HUDEP-2 (cell line): ENCODE measurements around the gene MYOZ1.
"Not testable (repeated sequence)": the region's sequence is repeated elsewhere in the genome, so short reads cannot be mapped to it uniquely, and the experiment has no call there.

ENCODE experiments used
- DNase-seq, 76 experiments: peaks; one replicate each; lab custom pipeline; 2025; ENCODE audit not compliant: unreplicated experiment in 76 of 76; lab: John Stamatoyannopoulos, UW

Gene MYOZ1, protein sequence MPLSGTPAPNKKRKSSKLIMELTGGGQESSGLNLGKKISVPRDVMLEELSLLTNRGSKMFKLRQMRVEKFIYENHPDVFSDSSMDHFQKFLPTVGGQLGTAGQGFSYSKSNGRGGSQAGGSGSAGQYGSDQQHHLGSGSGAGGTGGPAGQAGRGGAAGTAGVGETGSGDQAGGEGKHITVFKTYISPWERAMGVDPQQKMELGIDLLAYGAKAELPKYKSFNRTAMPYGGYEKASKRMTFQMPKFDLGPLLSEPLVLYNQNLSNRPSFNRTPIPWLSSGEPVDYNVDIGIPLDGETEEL

DNA sequence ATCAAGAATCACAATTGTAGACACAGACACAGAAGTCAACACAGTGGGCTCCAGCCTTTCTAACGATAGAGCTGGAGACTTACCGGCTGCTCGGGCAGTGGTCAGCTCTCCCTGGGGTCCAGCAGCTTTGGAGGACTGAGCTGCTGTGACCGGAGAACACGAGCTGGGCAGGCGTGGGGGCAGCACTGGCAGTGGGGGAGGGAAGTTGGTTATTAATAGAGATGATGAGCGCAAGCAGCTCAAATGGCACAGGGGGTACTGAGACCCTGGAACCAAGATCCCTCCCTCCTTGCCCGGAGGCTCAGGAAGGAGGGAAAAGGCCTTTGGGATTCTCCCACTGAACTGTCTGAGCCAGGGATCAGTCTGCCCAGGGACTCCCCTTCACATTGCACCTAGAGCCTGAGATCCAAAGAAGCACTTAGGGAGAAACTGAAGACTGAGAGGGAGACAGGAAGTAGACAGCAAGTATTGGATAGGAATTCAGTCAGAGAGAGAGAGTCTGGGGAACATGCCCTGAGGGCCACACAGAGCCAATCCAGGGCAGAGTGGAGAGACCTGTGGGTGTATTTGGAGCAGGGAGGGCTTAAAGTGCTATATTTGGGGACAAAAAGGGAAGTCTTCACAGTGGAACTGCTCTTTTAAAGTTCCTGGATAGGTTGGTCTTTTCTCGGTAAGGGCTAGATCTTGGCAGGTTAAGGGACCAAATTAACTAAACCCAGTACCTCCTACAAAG is at the start of gene MYOZ1:
Gene MYOZ1 (minus strand): TSS at position 147 of the 733 bp plus-strand sequence. CDS start 1,457 bp downstream, outside the sequence.
- no peak for DNase-seq

DNA sequence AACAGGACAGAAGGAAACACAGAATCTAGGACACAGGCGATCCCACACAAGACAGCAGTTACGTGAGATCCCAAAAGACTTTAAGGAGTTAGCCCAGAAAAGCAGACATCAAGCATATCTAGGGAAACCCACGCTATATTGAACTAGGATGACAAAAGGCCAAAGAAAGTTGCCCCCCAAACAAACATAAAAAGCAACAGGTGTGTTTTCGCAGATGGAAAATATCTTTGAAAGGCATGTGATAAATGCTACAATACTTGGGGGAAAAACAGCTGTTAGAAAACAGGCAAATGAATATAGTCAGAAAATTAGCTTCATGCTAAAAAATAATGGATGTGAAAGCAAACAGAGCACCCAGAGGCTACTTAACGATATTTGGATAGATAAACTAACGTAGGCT is 49.5 kb upstream of the MYOZ1 start:
- DNase-seq: not testable (repeated sequence)

DNA sequence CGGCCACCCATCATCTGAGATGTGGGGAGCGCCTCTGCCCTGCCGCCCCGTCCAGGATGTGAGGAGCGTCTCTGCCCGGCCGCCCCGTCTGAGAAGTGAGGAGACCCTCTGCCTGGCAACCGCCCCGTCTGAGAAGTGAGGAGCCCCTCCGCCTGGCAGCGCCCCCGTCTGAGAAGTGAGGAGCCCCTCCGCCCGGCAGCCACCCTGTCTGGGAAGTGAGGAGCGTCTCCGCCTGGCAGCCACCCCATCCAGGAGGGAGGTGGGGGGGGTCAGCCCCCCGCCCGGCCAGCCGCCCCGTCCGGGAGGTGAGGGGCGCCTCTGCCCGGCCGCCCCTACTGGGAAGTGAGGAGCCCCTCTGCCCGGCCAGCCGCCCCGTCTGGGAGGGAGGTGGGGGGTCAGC is 48.3 kb upstream of the MYOZ1 start:
- not testable (repeated sequence) for DNase-seq

DNA sequence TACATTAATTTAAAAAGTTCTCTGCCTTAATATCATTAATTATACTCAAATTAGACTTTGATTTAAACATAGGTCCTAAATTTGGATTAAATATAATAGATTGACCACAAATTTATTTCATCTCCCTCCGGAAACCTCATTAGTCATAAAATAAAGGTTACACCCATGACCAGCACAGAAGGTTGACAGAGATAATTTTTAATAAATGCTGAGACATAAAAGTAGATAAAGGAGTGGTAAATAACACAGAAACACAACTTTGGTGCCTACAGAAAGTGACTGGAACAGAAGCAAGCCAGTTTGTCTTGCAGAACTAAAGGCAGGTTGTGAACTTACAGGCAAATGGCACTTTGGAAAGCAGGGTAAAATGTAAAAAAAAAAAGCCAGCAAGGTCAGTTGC is 46.4 kb upstream of the MYOZ1 start:
- peak in 10 of 76 experiments; percentile 0 to 58 (median 26) for DNase-seq

DNA sequence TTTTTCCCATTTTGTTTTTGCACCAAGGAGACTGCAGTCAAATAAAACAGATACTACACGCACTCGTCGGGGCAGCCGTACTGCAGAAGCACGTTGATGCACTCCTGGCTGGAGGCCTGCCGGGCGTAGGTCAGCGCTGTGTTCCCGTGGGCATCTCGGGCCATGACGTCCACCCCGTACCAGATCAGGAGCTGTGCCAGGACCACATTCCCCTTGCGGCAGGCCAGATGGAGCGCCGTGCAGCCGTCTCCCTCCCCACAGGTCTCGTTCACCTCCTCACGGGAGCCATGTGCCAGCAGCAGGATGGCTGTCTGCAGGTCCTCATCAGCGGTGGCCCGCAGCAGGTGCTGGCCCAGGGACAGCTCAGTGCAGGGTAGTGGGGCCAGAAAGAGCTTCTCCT is 33.3 kb upstream of the MYOZ1 start:
- not testable (repeated sequence) for DNase-seq

DNA sequence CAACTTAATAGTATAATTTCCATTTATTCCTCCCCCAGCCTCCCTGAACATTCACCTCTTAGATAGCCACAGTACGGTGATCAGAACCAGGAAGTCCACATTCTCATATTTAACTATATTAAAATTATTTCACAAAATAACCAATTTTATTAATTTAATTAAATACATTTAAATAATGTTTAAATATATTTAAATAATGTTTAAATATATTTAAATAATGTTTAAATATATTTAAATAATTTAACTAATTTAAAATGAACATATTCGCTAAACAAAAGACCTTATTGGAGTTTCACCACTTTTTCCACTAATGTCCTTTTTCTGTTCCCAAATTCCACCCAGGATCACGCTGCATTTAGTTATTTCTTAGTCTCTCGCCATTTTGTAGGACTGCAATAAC is 27.1 kb upstream of the MYOZ1 start:
- DNase-seq: not testable (repeated sequence)

DNA sequence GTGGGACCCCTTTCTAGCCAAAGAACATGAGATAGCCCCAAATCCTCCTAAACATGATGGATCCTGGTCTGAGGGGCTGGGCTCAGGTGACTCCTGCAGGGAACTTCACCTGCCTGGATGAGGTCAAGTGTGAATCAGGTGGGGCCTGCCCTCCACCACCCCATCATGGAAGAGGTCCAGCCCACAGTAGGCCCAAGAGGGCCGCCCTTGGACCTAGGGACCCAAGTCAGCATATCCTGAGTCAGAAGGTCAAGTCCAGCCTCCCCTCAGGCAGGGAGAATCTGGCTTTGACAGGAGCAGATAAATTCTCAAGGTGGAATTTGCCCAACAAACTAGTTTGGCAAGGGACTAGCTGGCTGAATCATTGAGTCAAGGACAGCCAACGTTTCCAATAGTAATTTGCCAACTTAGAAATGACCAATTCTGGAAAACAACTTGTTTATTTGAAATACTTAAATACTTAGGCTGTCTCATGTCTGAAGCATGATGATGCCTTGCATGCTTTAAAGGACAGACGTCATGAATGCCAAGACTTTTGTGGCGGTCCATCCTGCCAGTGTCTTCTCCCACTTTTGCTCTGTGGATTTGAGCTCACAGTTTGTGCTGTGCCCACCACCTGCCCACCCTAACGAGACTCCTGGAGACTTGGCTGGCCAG is 25.0 kb upstream of the MYOZ1 start:
- DNase-seq: not testable (repeated sequence)

DNA sequence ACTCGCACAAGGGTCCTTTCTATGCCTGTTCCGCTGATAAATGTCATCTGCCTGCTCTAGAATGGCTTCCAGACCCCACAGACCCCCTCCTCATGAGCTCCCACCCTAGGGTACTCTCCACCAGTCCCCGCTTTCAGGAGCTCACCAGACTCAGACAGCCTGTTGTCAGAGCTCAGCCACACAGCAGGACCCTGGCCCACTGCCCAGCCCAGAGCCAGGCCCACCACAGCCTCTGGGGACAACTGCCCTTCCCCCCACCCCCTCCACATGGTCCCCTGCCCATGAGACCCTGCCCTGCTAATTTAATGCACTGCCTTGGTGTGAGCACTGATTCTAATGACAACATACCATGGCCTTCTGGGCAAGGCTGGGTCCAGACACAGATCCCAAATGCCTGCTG is 24.3 kb upstream of the MYOZ1 start:
- not testable (repeated sequence) for DNase-seq

DNA sequence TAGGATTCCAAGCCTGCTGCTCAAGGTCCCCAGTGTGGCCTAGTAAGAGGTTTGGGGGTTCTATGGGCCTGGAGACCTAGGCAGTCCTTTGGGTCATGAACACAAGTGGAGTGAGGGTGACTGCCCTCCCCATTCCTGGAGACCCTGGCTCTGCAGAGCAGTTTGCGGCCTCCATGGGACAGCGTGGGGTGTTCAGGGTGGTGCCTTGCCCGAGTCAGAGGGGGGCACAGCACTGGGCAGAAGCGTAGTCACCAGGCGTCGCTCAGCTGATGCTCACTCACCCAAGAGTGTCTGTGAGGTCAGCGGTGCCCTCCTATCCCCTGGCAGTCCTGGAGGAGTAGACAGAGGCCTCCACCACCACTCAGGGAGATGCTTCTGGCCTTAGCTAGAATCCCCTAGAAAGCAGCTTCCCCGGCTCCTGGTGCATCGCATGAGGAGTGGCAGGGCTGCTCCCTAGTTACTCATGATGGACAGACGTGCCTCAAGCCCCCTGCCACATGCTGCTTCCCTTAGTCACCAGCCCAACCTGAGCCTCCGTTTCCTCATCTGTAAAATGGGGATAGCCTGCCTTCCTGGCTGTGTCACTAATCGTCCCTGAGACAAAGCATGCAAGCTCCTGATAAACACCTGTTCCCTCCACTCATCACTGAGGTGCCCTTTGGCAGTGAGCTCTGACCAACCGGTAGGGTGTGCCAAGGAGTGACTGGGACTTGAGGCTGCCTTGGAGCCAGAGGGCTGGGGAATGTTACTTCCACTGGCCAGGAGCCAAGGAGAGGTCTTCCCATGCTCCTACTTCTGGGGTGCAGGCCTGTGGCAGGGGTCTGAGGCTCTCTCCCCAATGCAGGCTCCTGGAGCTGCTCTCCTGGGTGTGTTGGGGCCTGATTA is 23.1 kb upstream of the MYOZ1 start:
- DNase-seq: peak in 6 of 76 experiments; percentile 3 to 26 (median 12)

DNA sequence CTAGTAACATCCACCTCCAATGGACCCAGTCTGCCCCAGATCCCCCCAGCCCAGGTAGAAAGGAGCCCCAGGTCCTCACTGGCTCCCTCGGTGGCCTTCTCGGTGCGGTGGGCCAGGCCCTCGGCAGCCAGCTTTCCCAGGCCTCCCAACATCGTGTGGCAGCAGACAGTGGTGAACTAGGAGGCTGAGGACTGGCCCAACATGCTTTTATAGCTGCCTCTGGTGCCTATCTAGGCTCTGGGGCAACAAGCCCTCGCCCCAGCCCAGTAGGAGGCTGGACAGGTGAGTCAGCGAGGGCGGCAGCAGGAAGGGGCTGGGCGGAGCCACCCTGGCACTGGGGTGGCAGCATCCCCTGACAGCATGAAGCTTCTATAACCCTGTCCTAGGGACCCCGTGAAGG is 22.3 kb upstream of the MYOZ1 start:
- not testable (repeated sequence) for DNase-seq

DNA sequence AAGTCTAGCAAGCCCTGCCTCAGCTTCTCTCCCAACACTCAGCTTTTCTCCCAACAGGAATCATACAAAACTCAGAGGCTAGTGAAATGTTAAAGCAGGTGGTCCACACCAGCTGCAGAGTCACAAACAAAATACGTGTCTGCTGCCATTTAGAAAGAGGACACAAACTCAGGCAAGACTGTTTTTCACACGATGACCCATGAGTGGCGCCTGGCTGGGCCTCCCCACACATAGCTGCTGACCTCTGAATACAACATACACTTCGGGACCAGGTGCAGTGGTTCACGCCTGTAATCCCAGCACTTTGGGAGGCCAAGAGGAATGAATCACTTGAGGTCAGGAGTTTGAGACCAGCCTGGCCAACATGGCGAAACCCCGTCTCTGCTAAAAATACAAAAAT is 21.4 kb upstream of the MYOZ1 start:
- not testable (repeated sequence) for DNase-seq

DNA sequence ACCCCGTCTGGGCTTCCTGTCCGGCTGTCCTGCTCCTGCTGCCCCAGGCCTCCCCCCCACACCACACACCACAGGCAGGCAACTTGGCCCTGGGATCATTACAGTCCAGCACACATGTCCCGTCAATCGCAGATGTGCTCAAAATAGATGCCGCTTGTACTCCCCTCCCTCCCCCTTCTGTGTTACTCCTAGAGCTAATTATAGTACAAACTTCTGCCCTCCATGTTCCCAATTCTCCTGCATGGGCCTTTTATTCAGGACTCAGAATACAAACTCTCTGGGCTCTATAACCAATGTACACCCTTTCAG is 14.7 kb upstream of the MYOZ1 start, which contains the start of gene SYNPO2L:
Gene SYNPO2L (minus strand): TSS at position 40 of the 309 bp plus-strand sequence. CDS start 107 bp downstream, outside the sequence.
- no peak for DNase-seq

DNA sequence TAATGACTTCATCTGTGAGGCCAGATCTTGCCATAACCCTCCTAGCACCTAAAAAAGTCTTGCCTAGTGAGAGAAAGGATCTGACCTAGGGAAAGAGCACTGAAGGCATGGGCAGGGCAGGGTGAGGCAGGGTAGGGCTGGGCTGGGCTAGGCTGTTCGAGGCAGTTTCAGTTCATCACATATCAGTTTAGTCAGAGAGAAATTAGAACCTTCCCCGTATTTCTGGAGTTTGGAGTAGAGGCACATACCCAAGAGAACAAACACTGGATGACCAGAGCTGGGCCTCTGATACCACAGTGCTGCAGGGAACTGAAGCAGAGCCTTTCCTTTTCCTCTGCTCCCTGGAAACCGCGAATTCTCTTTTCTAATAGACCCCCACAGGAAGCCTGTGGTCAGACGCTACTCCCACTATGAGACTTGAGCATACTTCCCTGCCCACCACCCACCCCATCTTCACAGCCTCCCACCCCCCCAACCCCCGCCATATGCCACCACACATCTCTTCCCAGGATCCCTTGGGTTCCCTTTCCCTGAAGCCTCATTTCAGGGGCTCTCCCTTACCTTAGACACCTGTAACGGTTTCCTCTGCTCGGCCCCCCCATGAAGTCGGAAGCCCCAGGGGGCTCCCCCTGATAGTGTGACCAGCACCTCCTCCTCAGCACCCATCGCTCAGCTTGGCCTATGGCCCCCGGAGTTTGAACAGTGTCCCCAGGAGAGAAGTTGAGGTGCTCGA is 14.1 kb upstream of the MYOZ1 start:
- peak in 9 of 76 experiments; percentile 2 to 25 (median 11) for DNase-seq

DNA sequence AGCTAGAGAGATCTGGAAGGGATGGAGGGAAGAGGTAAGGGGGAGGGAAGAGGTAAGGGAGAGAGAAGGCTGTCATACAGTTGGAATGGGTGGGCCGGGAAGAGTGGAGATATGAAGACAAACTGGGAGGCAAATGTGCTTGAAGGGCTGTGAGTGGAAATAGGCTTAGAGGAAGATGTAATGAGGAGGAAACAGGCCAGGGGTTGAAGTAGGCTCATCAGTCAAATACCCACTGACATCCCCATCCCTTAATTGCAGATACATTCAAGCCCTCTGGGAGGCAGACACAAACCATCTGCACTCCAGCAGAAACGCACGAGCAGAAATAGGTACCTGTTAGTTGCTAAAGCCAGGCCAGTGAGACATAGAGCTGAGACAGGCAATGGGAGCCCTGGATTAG is 12.4 kb upstream of the MYOZ1 start:
- DNase-seq: peak in 17 of 76 experiments; percentile 6 to 56 (median 20)

DNA sequence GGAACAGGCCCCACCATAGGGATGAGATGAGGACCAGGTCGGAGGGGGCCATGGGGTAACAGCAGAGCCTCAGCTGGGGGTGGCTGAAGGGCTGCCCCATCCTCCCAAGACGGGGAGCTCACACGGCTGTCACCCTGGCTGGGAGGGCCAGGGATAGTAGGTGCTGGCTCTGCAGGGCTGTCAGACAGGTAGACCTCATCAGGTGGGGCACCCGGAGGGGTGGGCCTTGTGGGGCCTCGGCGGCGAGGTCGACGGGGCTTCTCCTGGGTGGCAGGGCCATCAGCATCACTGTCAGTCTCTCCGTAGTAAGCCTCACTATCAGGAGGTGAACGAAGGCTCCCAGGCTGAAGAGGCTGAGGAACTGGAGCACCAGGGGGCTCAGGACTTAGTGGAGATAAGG is 11.9 kb upstream of the MYOZ1 start:
- DNase-seq: no peak

DNA sequence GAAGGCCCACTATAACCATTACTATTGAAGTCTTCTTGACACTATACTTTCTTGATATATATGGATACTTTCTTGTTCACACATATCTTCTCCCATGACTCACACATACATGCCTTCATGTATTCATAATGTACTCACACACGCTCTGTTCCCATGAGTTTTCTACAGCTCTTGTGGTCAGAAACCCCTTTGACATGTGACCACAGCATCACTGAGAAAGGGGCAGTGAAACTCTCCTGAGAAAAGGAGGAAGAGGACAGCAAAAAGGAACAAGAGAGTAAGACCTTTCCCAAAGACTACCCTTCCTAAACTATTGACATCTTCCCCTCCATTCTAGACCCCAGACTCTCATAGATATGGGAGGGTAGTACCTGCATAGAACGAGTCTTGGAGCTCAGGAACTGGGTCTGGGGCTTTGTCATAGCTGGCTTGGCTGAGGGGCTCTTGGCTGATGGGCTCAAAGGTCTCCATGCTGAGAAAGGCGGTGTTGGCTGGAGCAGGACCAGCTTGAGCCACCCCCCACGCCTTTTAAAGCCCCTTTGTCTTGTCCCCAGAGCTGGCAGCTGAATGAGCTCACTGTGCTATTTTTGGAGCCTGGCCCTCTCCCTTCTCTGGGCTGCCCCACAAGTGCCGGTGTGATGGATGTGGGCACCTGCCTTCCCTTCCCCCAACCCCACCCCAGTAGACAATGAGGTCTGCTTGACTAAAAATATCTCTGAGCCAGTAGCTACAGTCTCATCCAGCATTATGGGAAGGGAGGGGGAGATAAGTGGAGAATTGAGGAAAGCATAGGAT is 9.5 kb upstream of the MYOZ1 start:
- no peak for DNase-seq

DNA sequence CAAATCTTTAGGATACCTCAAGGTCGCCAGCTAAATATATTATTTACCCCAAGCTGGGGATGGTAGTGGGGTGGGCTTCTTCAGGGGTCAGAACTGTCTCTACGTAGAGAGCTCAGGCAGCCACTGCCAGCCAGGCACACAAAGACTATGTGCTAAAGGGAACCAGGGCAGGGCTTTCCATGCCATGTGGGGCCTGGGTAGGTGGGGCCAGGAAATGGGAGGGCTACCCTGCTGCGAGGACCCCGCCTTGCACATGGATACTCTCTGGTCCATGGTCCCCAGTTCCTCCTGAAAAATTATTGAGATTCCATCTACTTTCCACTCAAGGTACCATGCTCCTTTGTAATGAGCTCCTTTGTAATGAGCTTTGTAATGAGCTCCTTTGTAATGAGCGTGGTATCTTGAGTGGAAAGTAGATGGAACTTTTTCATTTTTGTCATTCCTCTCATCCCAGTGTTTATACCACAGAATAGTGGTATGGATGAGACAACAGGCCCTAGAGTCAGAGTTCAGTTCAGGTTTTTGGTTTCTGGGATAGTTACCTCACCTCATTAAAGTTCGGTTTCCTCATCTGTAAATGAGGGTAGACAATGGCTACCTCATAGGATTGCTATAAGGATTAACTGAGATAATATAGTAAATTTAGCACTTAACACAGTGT is 8.7 kb upstream of the MYOZ1 start:
- DNase-seq: no peak

DNA sequence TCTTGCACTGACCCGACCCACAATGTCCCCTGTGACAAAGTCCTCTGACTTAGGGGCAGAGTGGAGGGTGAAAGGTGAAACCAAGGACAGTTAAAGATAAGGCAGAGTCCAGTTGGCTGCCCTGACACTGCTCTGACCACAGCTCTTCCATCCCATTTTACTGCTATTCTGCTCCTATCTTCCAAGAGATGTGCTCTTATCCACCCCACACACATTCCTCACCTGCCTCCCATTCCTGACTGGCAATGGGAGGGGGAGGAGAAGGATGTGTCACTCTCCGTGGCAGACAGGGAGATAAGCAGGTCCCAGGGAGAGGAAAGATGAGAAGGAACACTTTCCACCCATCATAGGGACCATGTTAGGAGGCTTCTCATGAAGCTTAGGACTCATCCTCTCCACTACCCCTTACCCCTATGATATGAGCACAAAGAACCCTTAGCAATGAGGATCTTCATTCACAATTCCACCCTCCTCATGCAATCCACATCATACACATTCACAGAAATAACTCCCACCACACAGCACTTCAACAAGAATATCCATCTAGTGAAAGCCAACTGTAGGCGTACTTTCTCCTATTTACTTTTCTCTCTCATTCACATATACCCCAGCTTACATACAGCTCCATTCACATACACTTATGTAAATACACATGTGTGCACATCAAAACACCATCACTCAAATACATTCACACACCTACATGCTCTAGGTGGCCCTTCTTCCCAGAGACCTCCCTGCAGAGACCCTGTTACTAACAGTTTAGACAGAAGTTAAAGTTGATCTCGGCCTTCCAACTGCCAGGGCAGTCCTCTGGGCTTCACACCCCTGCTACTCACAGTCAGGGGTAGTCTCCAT is 7.9 kb upstream of the MYOZ1 start:
- DNase-seq: no peak
